NCI-H187 treated with DMSO at 0.1 percent for 48 hours (cell line): ENCODE measurements around the gene MMUT.
"Not testable (repeated sequence)": the region's sequence is repeated elsewhere in the genome, so short reads cannot be mapped to it uniquely, and the experiment has no call there.

Experiments
- DNase-seq: peaks from one replicate; lab custom pipeline; 2025; lab: John Stamatoyannopoulos, UW

MMUT gene

GRCh38 chr6:49423817-49424216, 39.2 kb downstream of the MMUT start:
- DNase-seq = no peak

DNA sequence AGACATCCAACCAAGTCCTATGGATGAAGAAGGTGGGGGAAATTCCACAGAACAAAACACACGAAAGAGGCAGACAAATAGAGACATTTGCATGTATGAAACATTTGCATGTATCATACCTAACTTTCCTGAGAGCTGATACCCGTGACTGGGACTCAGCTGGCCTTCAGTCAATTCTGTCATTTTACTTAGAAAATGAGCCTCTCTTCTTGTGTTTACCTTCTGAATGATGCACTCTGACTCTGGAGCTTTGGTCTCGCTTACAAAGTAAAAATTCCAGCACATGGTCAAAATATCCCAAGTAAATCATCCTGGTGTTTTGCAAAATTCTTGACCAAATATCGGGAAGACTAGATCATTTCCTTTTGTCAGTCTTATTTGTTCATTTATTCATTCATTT, 46.9 kb downstream of the MMUT start:
- DNase-seq = no peak

GRCh38 chr6:49415358-49415757, 47.7 kb downstream of the MMUT start:
- no peak for DNase-seq

- no peak for DNase-seq
Measured at GRCh38 chr6:49410564-49410963, 52.5 kb downstream of the MMUT start.

DNA sequence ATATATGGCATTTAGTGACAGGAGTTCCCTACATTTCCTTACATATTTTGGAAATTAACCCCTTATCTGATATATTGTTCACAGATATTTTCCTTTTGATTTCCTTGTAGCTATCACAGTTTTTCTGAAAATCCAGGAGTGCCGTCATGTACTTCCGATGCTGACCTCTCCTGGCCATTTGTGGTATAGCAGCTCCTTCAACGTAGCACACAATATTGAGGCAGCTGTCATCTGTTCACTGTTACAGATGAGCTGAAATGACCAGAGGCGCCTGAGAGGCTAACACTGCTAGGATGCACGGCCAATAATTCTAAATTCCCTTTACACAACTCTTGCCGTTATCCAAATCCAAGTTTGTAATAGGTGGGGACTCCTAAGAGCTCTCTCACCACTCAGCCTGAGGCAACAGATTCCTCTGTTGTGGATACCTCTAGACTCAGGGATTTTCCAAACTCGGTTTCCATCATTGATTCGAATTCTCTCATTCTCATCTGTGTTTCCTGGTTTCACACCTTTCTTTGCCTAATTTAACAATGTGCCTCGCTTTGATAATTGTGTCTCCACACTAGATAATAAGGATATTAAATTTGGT, 53.0 kb downstream of the MMUT start:
- peak; percentile 3 for DNase-seq

- no peak for DNase-seq
Measured at GRCh38 chr6:49406250-49406970, 56.6 kb downstream of the MMUT start.

DNA sequence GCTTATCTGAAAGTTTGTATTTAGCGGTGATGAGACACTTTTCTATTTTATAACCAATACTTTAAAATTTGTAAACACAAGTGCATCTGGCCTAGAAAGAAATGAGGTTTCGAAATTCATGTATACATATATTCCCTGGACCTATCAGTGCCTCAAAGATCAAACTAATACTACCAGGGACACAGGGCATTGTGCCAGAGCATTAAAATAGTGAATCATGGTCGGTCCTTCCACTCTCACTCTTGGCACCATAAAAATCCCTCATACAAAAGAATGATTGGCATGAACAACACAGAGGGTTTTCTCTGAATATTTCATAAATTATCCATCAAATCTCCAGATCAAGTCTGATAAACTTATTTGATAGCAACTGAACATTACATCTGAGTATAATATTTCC, 62.0 kb downstream of the MMUT start:
- no peak for DNase-seq

GRCh38 chr6:49386667-49387508, 76.2 kb downstream of the MMUT start:
- not testable (repeated sequence) for DNase-seq

GRCh38 chr6:49384904-49385303, 78.1 kb downstream of the MMUT start:
- DNase-seq = no peak
